HCT116 (cell line): Measurements from ENCODE around the gene LSM2. TPM values are rescaled to one million over a fixed set of nuclear protein-coding genes. Genes with fewer than 3 reads are reported as not detected.

ENCODE experiments used
- ATAC-seq: fragments of 200-7000 bp; cut with Tn5 transposase; 2 replicates; pipeline ENCODE4 v1.9.1; 2020; ENCODE audit warnings: mild to moderate bottlenecking, moderate library complexity
- BruUV-seq: library from RNA; stranded (reverse); fragments of 400-500 nt; replicated peaks from 2 replicates; lab custom pipeline; 2021; lab: Mats Ljungman, UMichigan
- CTCF ChIA-PET: fragments of 300-600 bp; sonication (Branson Sonifier 250); formaldehyde crosslinking; loops from one replicate; lab custom pipeline; 2021; ENCODE audit warnings: antibody characterized with exemption; lab: Charles Lee
- POLR2A ChIA-PET: fragments of 300-600, 350-600 bp; sonication (Branson Sonifier 250); formaldehyde crosslinking; loops from one replicate; lab custom pipeline; 2021; ENCODE audit warnings: antibody characterized with exemption; lab: Charles Lee
- RAD21 ChIA-PET, 2 experiments: fragments of 300-600 bp; sonication (Branson Sonifier 250); formaldehyde crosslinking; loops; one replicate each; lab custom pipeline; 2023; ENCODE audit warnings: low total read pairs in 2 of 2; ENCODE audit not compliant: uncharacterized antibody in 2 of 2, unreplicated experiment in 2 of 2, low non-redundant PET in 1 of 2; lab: Charles Lee
- DNase-seq: peaks from one replicate; pipeline ENCODE4 v3.0.0-alpha.2; 2010; ENCODE audit warnings: low read depth, low spot score
- H2AFZ ChIP-seq: fragments of 200-600 bp; shearing (Covaris generic), sonication (generic); 2 replicates; pipeline ENCODE4 v1.6.1; 2017; ENCODE audit warnings: low read depth, mixed run types, mixed read lengths, antibody characterized with exemption, low read length; ENCODE audit not compliant: poor library complexity, severe bottlenecking
- H3K27ac ChIP-seq: 2 replicates; pipeline ENCODE4 v1.5.1; 2012; ENCODE audit warnings: low read depth, low read length
- H3K27me3 ChIP-seq: fragments of 200-600 bp; sonication (generic); 2 replicates; pipeline ENCODE4 v1.6.1; 2016; ENCODE audit warnings: mixed run types, low read length, mixed read lengths; ENCODE audit not compliant: insufficient read depth
- H3K36me3 ChIP-seq, 2 experiments: fragments of 200-500 bp in 1 of 2; fragments of 200-600 bp in 1 of 2; sonication (Bioruptor generic) in 1 of 2; sonication (generic) in 1 of 2; 2 replicates each; pipeline versions ENCODE4 v1.5.1 to v1.6.1; 2014 to 2016; ENCODE audit warnings: low read length in 2 of 2, inconsistent platforms in 1 of 2, mixed read lengths in 1 of 2, mixed run types in 1 of 2; ENCODE audit not compliant: insufficient read depth in 2 of 2, control insufficient read depth in 1 of 2
- H3K4me1 ChIP-seq, 2 experiments: fragments of 200-600 bp in 1 of 2; sonication (generic) in 1 of 2; 2 replicates each; pipeline versions ENCODE4 v1.5.1 to v1.6.1; 2012 to 2017; ENCODE audit warnings: low read length in 2 of 2, inconsistent platforms in 1 of 2, mild to moderate bottlenecking in 1 of 2, mixed read lengths in 1 of 2, mixed run types in 1 of 2, moderate library complexity in 1 of 2; ENCODE audit not compliant: insufficient read depth in 2 of 2, control insufficient read depth in 1 of 2
- H3K4me2 ChIP-seq: fragments of 200-600 bp; sonication (generic); 2 replicates; pipeline ENCODE4 v1.6.1; 2017; ENCODE audit warnings: mixed run types, low read length, mixed read lengths
- H3K4me3 ChIP-seq, 2 experiments: fragments of 200-600 bp in 1 of 2; sonication (generic) in 1 of 2; replicated peaks in 1 of 2; 2 replicates each; pipeline ENCODE4 v1.5.1; 2011 to 2016; ENCODE audit warnings: low read length in 2 of 2, control low read depth in 1 of 2, low read depth in 1 of 2, mild to moderate bottlenecking in 1 of 2, mixed read lengths in 1 of 2, mixed run types in 1 of 2
- H3K79me2 ChIP-seq: fragments of 200-600 bp; sonication (generic); 2 replicates; pipeline ENCODE4 v1.6.1; 2017; ENCODE audit warnings: mild to moderate bottlenecking, mixed run types, low read length, moderate library complexity, mixed read lengths; ENCODE audit not compliant: insufficient read depth
- H3K9ac ChIP-seq: fragments of 200-600 bp; sonication (generic); 2 replicates; pipeline ENCODE4 v1.6.1; 2016; ENCODE audit warnings: low read length, mixed read lengths
- H3K9me2 ChIP-seq: fragments of 200-600 bp; sonication (generic), shearing (Covaris generic); 2 replicates; pipeline ENCODE4 v1.6.1; 2017; ENCODE audit warnings: mixed run types, mild to moderate bottlenecking, moderate library complexity; ENCODE audit not compliant: insufficient read depth
- H3K9me3 ChIP-seq, 2 experiments: fragments of 200-500 bp in 1 of 2; fragments of 200-600 bp in 1 of 2; sonication (Bioruptor generic) in 1 of 2; sonication (generic) in 1 of 2; 2 replicates each; pipeline ENCODE4 v1.6.1; 2014 to 2017; ENCODE audit warnings: low read length in 2 of 2, mixed read lengths in 2 of 2, inconsistent platforms in 1 of 2, low read depth in 1 of 2, mild to moderate bottlenecking in 1 of 2, mixed run types in 1 of 2, moderate library complexity in 1 of 2; ENCODE audit not compliant: control insufficient read depth in 1 of 2, insufficient read depth in 1 of 2
- H4K20me1 ChIP-seq: fragments of 200-600 bp; sonication (generic), shearing (Covaris generic); 2 replicates; pipeline ENCODE4 v1.6.1; 2017; ENCODE audit warnings: mixed run types, mild to moderate bottlenecking, moderate library complexity; ENCODE audit not compliant: insufficient read depth
- CBX3 ChIP-seq: IDR thresholded peaks from 2 replicates; pipeline ENCODE4 v1.6.1; 2012; ENCODE audit warnings: low read depth
- CEBPB ChIP-seq: IDR thresholded peaks from 2 replicates; pipeline ENCODE4 v1.6.1; 2012; ENCODE audit warnings: low read depth
- EGR1 ChIP-seq: IDR thresholded peaks from 2 replicates; pipeline ENCODE4 v1.6.1; 2012; ENCODE audit warnings: low read depth
- ELF1 ChIP-seq: IDR thresholded peaks from 2 replicates; pipeline ENCODE4 v1.6.1; 2012; ENCODE audit warnings: low read depth, borderline replicate concordance
- EZH2 ChIP-seq: fragments of 200-600 bp; sonication (generic); IDR thresholded peaks from 2 replicates; pipeline ENCODE4 v1.6.1; 2017; ENCODE audit warnings: antibody characterized with exemption, mixed run types
- EZH2phosphoT487 ChIP-seq: fragments of 200-600 bp; IDR thresholded peaks from 2 replicates; pipeline ENCODE4 v1.6.1; 2018; ENCODE audit warnings: antibody characterized with exemption, borderline replicate concordance
- FOSL1 ChIP-seq: IDR thresholded peaks from 2 replicates; pipeline ENCODE4 v1.6.1; 2012; ENCODE audit warnings: low read depth
- POLR2AphosphoS5 ChIP-seq: IDR thresholded peaks from 2 replicates; pipeline ENCODE4 v1.6.1; 2011; ENCODE audit warnings: mild to moderate bottlenecking, low read depth, low read length, moderate library complexity
- RAD21 ChIP-seq: IDR thresholded peaks from 2 replicates; pipeline ENCODE4 v1.6.1; 2012; ENCODE audit warnings: low read depth, mild to moderate bottlenecking
- SIN3A ChIP-seq: IDR thresholded peaks from 2 replicates; pipeline ENCODE4 v1.6.1; 2012; ENCODE audit warnings: low read depth
- SP1 ChIP-seq: IDR thresholded peaks from 2 replicates; pipeline ENCODE4 v1.6.1; 2012; ENCODE audit warnings: low read depth
- SRF ChIP-seq: IDR thresholded peaks from 2 replicates; pipeline ENCODE4 v1.6.1; 2012; ENCODE audit warnings: low read depth
- ZFX ChIP-seq: fragments of 450-650 bp; IDR thresholded peaks from 2 replicates; pipeline ENCODE4 v1.6.1; 2017
- ZNF274 ChIP-seq: fragments of 200-500 bp; sonication (Bioruptor generic); IDR thresholded peaks from 2 replicates; pipeline ENCODE4 v1.6.1; 2014; ENCODE audit warnings: mild to moderate bottlenecking, low read depth, low read length, inconsistent platforms
- intact Hi-C: fragments of 100-400 bp; cut with micrococcal nuclease; formaldehyde crosslinking; loops from 2 replicates; pipeline ENCODE4 v1.10.0; 2022
- total RNA-seq: library from RNA; stranded (reverse); gene quantifications from one replicate; pipeline ENCODE4 v1.2.1, GENCODE V29; 2021; ENCODE audit not compliant: unreplicated experiment
- TF ChIP-seq, protein P1 (sequence below), 3 experiments: fragments of 200-600 bp in 1 of 3; sonication (generic) in 1 of 3; IDR thresholded peaks in 2 of 3; conservative IDR thresholded peaks in 1 of 3; 2 replicates each; pipeline ENCODE4 v1.5.1; 2012 to 2017; ENCODE audit warnings: low read depth in 2 of 3, low read length in 2 of 3, antibody characterized with exemption in 1 of 3, borderline replicate concordance in 1 of 3, control low read depth in 1 of 3, mild to moderate bottlenecking in 1 of 3, mixed read lengths in 1 of 3, mixed run types in 1 of 3, moderate library complexity in 1 of 3; ENCODE audit not compliant: insufficient read depth in 1 of 3
- TF ChIP-seq, protein P2 (sequence below): IDR thresholded peaks from 2 replicates; pipeline ENCODE4 v1.6.1; 2012; ENCODE audit warnings: low read depth
- TF ChIP-seq, protein P3 (sequence below): IDR thresholded peaks from 2 replicates; pipeline ENCODE4 v1.6.1; 2012

Gene LSM2
- total RNA-seq, 1 experiment from 2014 or later = 89.7 TPM

DNA sequence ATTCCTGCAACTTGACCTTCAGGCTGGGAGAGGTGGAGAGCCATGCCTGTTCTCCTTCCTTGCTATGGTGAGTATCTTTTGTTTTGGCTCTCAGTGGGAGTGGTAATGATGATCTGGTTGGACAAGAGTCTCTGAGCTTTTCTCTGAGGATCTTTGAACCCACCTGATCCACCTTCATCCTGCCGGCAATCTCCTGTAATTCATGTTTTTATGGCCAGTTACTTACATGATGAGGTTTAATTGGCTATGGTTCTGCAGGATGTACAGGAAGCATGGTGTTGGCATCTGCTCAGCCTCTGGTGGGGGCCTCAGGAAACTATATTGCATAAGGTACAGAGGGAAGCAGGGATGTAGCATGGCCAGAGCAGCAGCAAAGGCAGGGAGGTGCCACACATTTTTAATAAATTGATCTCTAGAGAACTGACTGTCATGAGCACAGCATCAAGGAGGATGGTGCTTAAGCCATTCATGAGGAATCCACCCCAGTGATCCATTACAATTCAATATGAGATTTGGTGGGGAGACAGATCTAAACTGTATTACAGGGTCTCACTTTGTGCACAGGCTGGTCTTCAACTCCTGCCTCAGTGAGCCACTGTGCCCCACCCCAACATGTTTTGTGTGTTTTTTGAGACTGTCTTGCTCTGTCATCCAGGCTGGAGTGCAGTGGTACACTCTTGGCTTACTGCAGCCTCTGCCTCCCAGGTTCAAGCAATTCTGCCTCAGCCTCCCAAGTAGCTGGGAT, 30.8 kb upstream of the LSM2 start:
- ChIA-PET CTCF (no interaction called here), RAD21 (no interaction called here), POLR2A (interaction anchor here (0.6 to 2.3 kb wide), 4 partner anchors 10 to 387 kb away, joined by 3 to 11 read pairs (median 4); partner anchors contain the start of gene HSPA1B)
- peak overlapping the region; percentile 98 to 99 for H3K4me3 ChIP-seq
- no peak for ATAC-seq
- H3K36me3 ChIP-seq = peaks cover 24 to 50% of the 10 kb centered on the region in 2 experiments; a peak in 3 of 4 replicates
- H2AFZ ChIP-seq = no peak overlapping the region
- peaks cover 14 to 39% of the 10 kb centered on the region in 2 experiments; a peak in 3 of 4 replicates for H3K4me1 ChIP-seq
- peak overlapping the region; percentile 93 for H3K27ac ChIP-seq
- no peaks in the 10 kb centered on the region for H3K27me3 ChIP-seq
- H3K9me3 ChIP-seq = no peaks in the 10 kb centered on the region
- H3K9ac ChIP-seq = peak overlapping the region; percentile 100
- TF ChIP-seq SP1 (no peak), RAD21 (no peak), SIN3A (no peak), CBX3 (no peak), SRF (no peak), FOSL1 (no peak), EZH2phosphoT487 (no peak), POLR2AphosphoS5 (no peak; the same call in 1 of the 2 replicates), ELF1 (no peak), CEBPB (no peak), EZH2 (no peak), EGR1 (no peak), ZNF274 (no peak), ZFX (no peak)
- TF ChIP-seq, protein P1, sequence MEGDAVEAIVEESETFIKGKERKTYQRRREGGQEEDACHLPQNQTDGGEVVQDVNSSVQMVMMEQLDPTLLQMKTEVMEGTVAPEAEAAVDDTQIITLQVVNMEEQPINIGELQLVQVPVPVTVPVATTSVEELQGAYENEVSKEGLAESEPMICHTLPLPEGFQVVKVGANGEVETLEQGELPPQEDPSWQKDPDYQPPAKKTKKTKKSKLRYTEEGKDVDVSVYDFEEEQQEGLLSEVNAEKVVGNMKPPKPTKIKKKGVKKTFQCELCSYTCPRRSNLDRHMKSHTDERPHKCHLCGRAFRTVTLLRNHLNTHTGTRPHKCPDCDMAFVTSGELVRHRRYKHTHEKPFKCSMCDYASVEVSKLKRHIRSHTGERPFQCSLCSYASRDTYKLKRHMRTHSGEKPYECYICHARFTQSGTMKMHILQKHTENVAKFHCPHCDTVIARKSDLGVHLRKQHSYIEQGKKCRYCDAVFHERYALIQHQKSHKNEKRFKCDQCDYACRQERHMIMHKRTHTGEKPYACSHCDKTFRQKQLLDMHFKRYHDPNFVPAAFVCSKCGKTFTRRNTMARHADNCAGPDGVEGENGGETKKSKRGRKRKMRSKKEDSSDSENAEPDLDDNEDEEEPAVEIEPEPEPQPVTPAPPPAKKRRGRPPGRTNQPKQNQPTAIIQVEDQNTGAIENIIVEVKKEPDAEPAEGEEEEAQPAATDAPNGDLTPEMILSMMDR (IDR thresholded peaks at IDR 0.05 in 2 of 3, conservative IDR thresholded peaks at IDR 0.05 in 1 of 3; ENCODE audit: borderline replicate concordance in 1 of 3, insufficient read depth in 1 of 3, low read depth in 2 of 3, low read length in 2 of 3) = no peak
- TF ChIP-seq, protein P2, sequence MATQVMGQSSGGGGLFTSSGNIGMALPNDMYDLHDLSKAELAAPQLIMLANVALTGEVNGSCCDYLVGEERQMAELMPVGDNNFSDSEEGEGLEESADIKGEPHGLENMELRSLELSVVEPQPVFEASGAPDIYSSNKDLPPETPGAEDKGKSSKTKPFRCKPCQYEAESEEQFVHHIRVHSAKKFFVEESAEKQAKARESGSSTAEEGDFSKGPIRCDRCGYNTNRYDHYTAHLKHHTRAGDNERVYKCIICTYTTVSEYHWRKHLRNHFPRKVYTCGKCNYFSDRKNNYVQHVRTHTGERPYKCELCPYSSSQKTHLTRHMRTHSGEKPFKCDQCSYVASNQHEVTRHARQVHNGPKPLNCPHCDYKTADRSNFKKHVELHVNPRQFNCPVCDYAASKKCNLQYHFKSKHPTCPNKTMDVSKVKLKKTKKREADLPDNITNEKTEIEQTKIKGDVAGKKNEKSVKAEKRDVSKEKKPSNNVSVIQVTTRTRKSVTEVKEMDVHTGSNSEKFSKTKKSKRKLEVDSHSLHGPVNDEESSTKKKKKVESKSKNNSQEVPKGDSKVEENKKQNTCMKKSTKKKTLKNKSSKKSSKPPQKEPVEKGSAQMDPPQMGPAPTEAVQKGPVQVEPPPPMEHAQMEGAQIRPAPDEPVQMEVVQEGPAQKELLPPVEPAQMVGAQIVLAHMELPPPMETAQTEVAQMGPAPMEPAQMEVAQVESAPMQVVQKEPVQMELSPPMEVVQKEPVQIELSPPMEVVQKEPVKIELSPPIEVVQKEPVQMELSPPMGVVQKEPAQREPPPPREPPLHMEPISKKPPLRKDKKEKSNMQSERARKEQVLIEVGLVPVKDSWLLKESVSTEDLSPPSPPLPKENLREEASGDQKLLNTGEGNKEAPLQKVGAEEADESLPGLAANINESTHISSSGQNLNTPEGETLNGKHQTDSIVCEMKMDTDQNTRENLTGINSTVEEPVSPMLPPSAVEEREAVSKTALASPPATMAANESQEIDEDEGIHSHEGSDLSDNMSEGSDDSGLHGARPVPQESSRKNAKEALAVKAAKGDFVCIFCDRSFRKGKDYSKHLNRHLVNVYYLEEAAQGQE = no peak
- TF ChIP-seq, protein P3, sequence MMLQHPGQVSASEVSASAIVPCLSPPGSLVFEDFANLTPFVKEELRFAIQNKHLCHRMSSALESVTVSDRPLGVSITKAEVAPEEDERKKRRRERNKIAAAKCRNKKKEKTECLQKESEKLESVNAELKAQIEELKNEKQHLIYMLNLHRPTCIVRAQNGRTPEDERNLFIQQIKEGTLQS = no peak
- peaks cover 50% of the 10 kb centered on the region for H3K79me2 ChIP-seq
- BruUV-seq = no TSS peak
- H3K9me2 ChIP-seq = no peaks in the 10 kb centered on the region
- H3K4me2 ChIP-seq = peak overlapping the region; percentile 94
- no peak for DNase-seq
- H4K20me1 ChIP-seq = peaks cover 31% of the 10 kb centered on the region
- intact Hi-C loops = loop anchor here (10.0 kb wide), 1 partner anchor 293 kb away; the partner anchor contains the start of genes ATP6V1G2, DDX39B and NFKBIL1
